Activated CD8-positive, alpha-beta memory T cell treated with anti-CD3 and anti-CD28 coated beads, Interleukin-2, amount 50 U/mL, for 4 hours (primary cell): ENCODE measurements around the gene SEPTIN8.

ENCODE experiments used
- DNase-seq: peaks from one replicate; pipeline ENCODE4 v3.0.0-alpha.2; 2020

Gene SEPTIN8

GRCh38 chr5:132779961-132780360 lies 2.9 kb upstream of the SEPTIN8 start:
- no peak for DNase-seq

GRCh38 chr5:132778856-132779255 lies 1.8 kb upstream of the SEPTIN8 start:
- no peak for DNase-seq

- DNase-seq, result no peak
Observed at GRCh38 chr5:132778129-132778528, 1.1 kb upstream of the SEPTIN8 start.

GRCh38 chr5:132776938-132777208 lies 166 bp downstream of the SEPTIN8 start:
- no peak for DNase-seq

- DNase-seq, result no peak
Observed at GRCh38 chr5:132776131-132776937, 705 bp downstream of the SEPTIN8 start.

- no peak for DNase-seq
Observed at GRCh38 chr5:132775476-132775961, 1.5 kb downstream of the SEPTIN8 start.

GRCh38 chr5:132774896-132775295 lies 2.1 kb downstream of the SEPTIN8 start:
- DNase-seq, result no peak

GRCh38 chr5:132774406-132774805 lies 2.6 kb downstream of the SEPTIN8 start:
- no peak for DNase-seq

- DNase-seq, result no peak
Observed at GRCh38 chr5:132773601-132774355, 3.3 kb downstream of the SEPTIN8 start.

GRCh38 chr5:132773114-132773513 lies 3.9 kb downstream of the SEPTIN8 start:
- no peak for DNase-seq

GRCh38 chr5:132772291-132773070 lies 4.6 kb downstream of the SEPTIN8 start:
- no peak for DNase-seq

- no peak for DNase-seq
Observed at GRCh38 chr5:132771503-132771998, 5.5 kb downstream of the SEPTIN8 start.

GRCh38 chr5:132770476-132771159 lies 6.4 kb downstream of the SEPTIN8 start:
- no peak for DNase-seq

GRCh38 chr5:132768485-132768868 lies 8.6 kb downstream of the SEPTIN8 start:
- no peak for DNase-seq

- DNase-seq, result no peak
Observed at GRCh38 chr5:132767150-132767549, 9.9 kb downstream of the SEPTIN8 start.

- DNase-seq, result no peak
Observed at GRCh38 chr5:132766806-132767055, 10.3 kb downstream of the SEPTIN8 start.

- DNase-seq, result no peak
Observed at GRCh38 chr5:132766020-132766805, 10.8 kb downstream of the SEPTIN8 start.

- no peak for DNase-seq
Observed at GRCh38 chr5:132765311-132766019, 11.6 kb downstream of the SEPTIN8 start.

GRCh38 chr5:132764671-132765238 lies 12.3 kb downstream of the SEPTIN8 start:
- no peak for DNase-seq

GRCh38 chr5:132764051-132764450 lies 13.0 kb downstream of the SEPTIN8 start:
- DNase-seq, result no peak
